NB4 (cell line): ENCODE results near the gene CPXM1.

Experiments
- CTCF ChIP-seq: IDR thresholded peaks from one replicate; pipeline ENCODE4 v1.5.1; 2012; ENCODE audit warnings: low read depth, low read length
- MYC ChIP-seq: IDR thresholded peaks from 2 replicates; pipeline ENCODE4 v1.6.1; 2011; ENCODE audit warnings: low read depth, low read length
- POLR2A ChIP-seq: IDR thresholded peaks from 2 replicates; pipeline ENCODE4 v1.6.1; 2011; ENCODE audit warnings: mild to moderate bottlenecking; ENCODE audit not compliant: insufficient read length; ENCODE audit errors: extremely low read depth
- TF ChIP-seq, protein P1 (sequence below): IDR thresholded peaks from 2 replicates; pipeline ENCODE4 v1.6.1; 2011; ENCODE audit warnings: low read depth, low read length

DNA sequence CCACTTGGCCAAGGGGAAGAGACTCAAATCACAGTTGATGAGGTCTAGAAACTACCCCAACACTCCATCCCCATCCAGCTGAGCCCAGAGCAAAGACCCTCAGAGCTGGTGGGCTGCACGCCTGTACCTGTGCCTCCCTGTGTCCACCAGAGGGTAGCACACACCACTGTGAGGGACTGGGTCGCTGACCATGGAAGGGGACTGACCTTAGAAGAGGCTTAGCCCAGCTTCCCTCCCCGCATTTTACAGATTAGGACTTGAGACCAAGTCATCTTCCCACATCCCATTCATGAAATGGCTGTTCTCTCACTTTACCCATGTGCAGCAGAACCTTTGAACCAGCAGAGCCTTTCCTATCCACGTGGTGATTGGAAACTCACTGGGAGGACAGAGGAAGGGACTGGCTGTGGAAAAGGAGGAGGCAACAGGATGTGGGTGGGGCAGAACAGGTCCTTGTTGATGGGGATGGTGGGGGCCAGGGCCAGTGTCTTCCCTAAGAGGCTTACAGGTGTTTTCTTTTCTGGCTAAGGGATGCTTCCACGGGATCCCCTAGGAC is 44.3 kb downstream of the CPXM1 start:
- TF ChIP-seq CTCF (peak; percentile 53), POLR2A (no peak), MYC (no peak)
- TF ChIP-seq, protein P1, sequence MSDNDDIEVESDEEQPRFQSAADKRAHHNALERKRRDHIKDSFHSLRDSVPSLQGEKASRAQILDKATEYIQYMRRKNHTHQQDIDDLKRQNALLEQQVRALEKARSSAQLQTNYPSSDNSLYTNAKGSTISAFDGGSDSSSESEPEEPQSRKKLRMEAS, result 0 out of 2 replicates have a peak, but pooled peaks have one; percentile 42
